Measurements from ENCODE around the gene EDC3. TPM values are rescaled to one million over a fixed set of nuclear protein-coding genes. Genes with fewer than 3 reads are reported as not detected.

The EDC3 gene
- total RNA-seq, 1 donor from 2014 or later, result 11.0 TPM

DNA sequence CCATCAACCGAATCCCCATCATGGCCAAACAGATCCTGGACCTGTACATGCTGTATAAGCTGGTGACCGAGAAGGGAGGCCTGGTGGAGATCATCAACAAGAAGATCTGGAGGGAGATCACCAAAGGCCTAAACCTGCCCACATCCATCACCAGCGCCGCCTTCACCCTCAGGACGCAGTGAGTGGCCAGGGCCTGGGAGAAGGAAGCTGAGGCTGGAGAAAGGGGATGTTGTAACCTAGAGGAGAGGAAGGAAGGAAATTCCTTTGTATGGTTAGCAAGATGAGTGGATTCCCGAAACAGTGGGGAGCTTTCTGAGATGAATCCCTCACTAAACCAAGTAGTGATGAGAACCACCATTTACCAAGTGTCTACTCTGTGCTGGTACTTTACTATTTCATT, 106.0 kb downstream of the EDC3 start:
- no peak overlapping the region for H3K4me3 ChIP-seq (ENCODE audit: low read depth, low read length)
- TF ChIP-seq, protein P1, sequence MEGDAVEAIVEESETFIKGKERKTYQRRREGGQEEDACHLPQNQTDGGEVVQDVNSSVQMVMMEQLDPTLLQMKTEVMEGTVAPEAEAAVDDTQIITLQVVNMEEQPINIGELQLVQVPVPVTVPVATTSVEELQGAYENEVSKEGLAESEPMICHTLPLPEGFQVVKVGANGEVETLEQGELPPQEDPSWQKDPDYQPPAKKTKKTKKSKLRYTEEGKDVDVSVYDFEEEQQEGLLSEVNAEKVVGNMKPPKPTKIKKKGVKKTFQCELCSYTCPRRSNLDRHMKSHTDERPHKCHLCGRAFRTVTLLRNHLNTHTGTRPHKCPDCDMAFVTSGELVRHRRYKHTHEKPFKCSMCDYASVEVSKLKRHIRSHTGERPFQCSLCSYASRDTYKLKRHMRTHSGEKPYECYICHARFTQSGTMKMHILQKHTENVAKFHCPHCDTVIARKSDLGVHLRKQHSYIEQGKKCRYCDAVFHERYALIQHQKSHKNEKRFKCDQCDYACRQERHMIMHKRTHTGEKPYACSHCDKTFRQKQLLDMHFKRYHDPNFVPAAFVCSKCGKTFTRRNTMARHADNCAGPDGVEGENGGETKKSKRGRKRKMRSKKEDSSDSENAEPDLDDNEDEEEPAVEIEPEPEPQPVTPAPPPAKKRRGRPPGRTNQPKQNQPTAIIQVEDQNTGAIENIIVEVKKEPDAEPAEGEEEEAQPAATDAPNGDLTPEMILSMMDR (conservative IDR thresholded peaks at IDR 0.05; ENCODE audit: low read depth, low read length), result no peak
- no peak for DNase-seq (ENCODE audit: low read depth)

DNA sequence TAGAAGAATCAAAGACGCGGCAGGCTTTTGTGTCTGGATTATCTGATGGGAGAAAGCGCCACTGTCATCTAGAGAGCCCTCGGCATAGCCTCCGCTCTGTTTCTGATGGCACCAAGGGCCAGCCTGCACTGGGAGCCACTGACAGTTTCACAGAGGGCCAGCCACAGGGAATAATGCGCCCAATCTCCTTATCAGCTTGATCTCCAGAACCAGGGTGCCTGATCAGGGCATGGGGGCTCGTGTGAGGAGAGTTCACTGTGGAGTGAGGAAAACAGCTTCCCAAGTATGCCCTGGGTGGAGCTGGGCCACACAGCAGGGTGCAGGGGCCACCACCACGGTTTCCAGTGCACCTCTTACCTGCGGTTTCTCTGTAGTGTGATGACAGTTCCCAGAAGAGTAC, 110.0 kb downstream of the EDC3 start:
- H3K4me3 ChIP-seq (ENCODE audit: low read depth, low read length), result no peak overlapping the region
- no peak for DNase-seq (ENCODE audit: low read depth)
- TF ChIP-seq, protein P1 (conservative IDR thresholded peaks at IDR 0.05; ENCODE audit: low read depth, low read length), result no peak

DNA sequence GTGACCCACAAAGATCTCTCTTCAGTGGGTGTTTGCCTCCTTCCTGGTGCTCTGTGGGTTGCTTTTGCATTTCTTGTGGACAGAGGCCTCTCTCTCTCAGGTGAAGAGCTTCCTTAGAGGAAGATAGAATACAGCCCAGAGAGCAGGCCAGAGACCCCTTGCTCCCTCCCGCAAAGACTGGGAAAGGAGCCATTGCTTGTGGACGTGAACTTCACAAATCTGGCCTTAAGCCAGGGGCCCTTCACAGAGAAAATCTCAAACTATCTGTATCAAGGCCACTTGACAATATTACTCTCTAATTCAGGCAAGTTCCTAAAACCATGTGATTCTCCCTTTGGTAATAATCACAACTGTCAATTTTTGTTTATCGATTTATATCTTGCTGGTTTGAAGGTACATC, 110.6 kb downstream of the EDC3 start:
- DNase-seq (ENCODE audit: low read depth), result no peak
- TF ChIP-seq, protein P1 (conservative IDR thresholded peaks at IDR 0.05; ENCODE audit: low read depth, low read length), result no peak
- no peak overlapping the region for H3K4me3 ChIP-seq (ENCODE audit: low read depth, low read length)

DNA sequence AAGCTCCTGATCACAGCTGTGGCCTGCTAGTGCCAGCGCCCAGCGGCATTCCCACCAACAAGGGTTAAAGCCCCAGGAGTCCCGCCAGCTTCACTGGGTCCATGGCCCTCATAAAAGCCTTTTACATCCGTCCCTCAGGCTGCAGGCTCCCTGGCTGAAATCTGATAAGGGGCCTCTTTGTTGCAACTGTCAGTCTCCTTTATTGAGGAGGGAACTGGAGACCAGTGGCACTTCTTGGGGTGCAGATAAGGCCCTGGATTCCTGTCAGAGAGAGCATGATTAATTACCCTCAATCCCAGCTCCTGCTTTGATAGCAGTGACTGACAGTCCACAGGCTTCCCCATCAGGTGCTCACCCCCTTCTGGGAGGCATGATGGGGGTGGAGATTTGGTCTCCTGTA, 111.0 kb downstream of the EDC3 start:
- no peak for DNase-seq (ENCODE audit: low read depth)
- TF ChIP-seq, protein P1 (conservative IDR thresholded peaks at IDR 0.05; ENCODE audit: low read depth, low read length), result no peak

DNA sequence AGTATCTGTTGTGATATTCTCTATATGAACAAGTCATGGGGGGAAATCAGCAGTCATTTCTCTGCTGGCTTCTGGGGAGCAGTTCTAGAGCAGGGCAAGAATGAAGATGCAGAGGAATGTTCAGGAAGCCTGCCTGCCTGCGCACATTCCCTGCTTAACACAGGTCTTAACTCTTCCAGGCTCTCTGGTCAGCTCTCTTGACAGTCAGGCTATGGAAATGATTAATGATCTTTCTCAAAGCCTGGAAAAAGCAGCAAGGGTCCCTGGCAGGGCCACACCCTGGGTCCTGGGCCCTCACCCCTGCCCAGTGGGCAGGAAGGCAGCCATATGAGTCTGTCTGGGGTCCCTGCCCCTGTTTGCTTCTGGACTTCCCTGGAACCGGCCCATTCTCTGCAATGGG, 111.6 kb downstream of the EDC3 start:
- no peak overlapping the region for H3K4me3 ChIP-seq (ENCODE audit: low read depth, low read length)
- TF ChIP-seq, protein P1 (conservative IDR thresholded peaks at IDR 0.05; ENCODE audit: low read depth, low read length), result no peak

More for the DNA sequence above, 111.0 kb downstream of the EDC3 start:
- H3K4me3 ChIP-seq (ENCODE audit: low read depth, low read length), result no peak overlapping the region

More for the DNA sequence above, 111.6 kb downstream of the EDC3 start:
- DNase-seq (ENCODE audit: low read depth), result no peak

Other genes starting within 250 kb of the EDC3 start
- gene UBL7, start 234.9 kb downstream of the EDC3 start, total RNA-seq, result 57.8 and 67.9 TPM in 2 replicates
- 13.3 and 22.4 TPM in 2 replicates for gene ARID3B, start 154.8 kb downstream of the EDC3 start, total RNA-seq
- gene CLK3, start 80.2 kb downstream of the EDC3 start, total RNA-seq, result 82.6 and 102 TPM in 2 replicates
- 0.14 and 0.52 TPM in 2 replicates for gene CYP1A1, start 29.5 kb upstream of the EDC3 start, total RNA-seq
- gene CYP1A2, start 52.8 kb upstream of the EDC3 start, total RNA-seq, result not detected in 2 replicates
- gene CSK, start 86.1 kb upstream of the EDC3 start, total RNA-seq, result 28.4 and 35.2 TPM in 2 replicates
- gene LMAN1L, start 116.8 kb upstream of the EDC3 start, total RNA-seq, result not detected in 2 replicates
- gene CPLX3, start 130.6 kb upstream of the EDC3 start, total RNA-seq, result not detected in 2 replicates
- 19.7 and 20.2 TPM in 2 replicates for gene ULK3, start 147.1 kb upstream of the EDC3 start, total RNA-seq
- 39.3 and 58.9 TPM in 2 replicates for gene SCAMP2, start 177.3 kb upstream of the EDC3 start, total RNA-seq
- 64.2 and 66.1 TPM in 2 replicates for gene MPI, start 194.0 kb upstream of the EDC3 start, total RNA-seq
- gene FAM219B, start 210.8 kb upstream of the EDC3 start, total RNA-seq, result 21.5 and 36.3 TPM in 2 replicates
- gene COX5A, start 242.0 kb upstream of the EDC3 start, total RNA-seq, result 123 and 219 TPM in 2 replicates